ENCODE data around the gene MEGF10. TPM values are rescaled to one million over a fixed set of nuclear protein-coding genes. Genes with fewer than 3 reads are reported as not detected.

The MEGF10 gene
- total RNA-seq, 2 experiments from 2014 or later = not detected

GRCh38 chr5:127429928-127430327 lies 139.3 kb downstream of the MEGF10 start:
- ChIA-PET CTCF (ENCODE audit: unreplicated experiment) (no interaction called here), POLR2A (interaction anchor here (0.5 to 1.6 kb wide), 2 partner anchors 24 to 94 kb away, joined by 3 read pairs; no protein-coding TSS in a partner anchor)
- Histone ChIP-seq H3K4me1 (ENCODE audit: insufficient read depth, low read length, poor library complexity, severe bottlenecking) (no peaks in the 10 kb centered on the region), H3K9me2 (ENCODE audit: insufficient read depth, low read length) (no peaks in the 10 kb centered on the region), H3K9me3 (ENCODE audit: low read length) (no peaks in the 10 kb centered on the region), H3K4me3 (ENCODE audit: low read depth, low read length, poor library complexity, severe bottlenecking) (no peak overlapping the region), H3K4me2 (ENCODE audit: low read length) (no peak overlapping the region), H3K27ac (ENCODE audit: low read depth, low read length, poor library complexity, severe bottlenecking) (no peak overlapping the region), H3K79me2 (ENCODE audit: insufficient read depth, low read depth, low read length) (no peaks in the 10 kb centered on the region), H4K20me1 (ENCODE audit: insufficient read depth, low read length) (no peaks in the 10 kb centered on the region), H3K36me3 (ENCODE audit: insufficient read depth, low read length) (no peaks in the 10 kb centered on the region), H2AFZ (ENCODE audit: low read length) (no peak overlapping the region)
- TF ChIP-seq CTCF (conservative IDR thresholded peaks at IDR 0.05; ENCODE audit: low read length) (no peak), EZH2phosphoT487 (IDR thresholded peaks at IDR 0.05; ENCODE audit: borderline replicate concordance, low read depth, low read length) (no peak)
- BruUV-seq (replicated peaks) = no TSS peak
- intact Hi-C loops (cut with micrococcal nuclease; ENCODE audit: unreplicated experiment) = no loop called here
- DNase-seq (ENCODE audit: low spot score) = no peak

GRCh38 chr5:127430627-127431026 lies 140.0 kb downstream of the MEGF10 start:
- ChIA-PET CTCF (ENCODE audit: unreplicated experiment) (no interaction called here), POLR2A (interaction anchor here (1.6 kb wide), 1 partner anchor 24 kb away, joined by 3 read pairs; no protein-coding TSS in a partner anchor)
- no TSS peak for BruUV-seq (replicated peaks)
- Histone ChIP-seq H4K20me1 (ENCODE audit: insufficient read depth, low read length) (no peaks in the 10 kb centered on the region), H3K4me3 (ENCODE audit: low read depth, low read length, poor library complexity, severe bottlenecking) (no peak overlapping the region), H3K36me3 (ENCODE audit: insufficient read depth, low read length) (no peaks in the 10 kb centered on the region), H2AFZ (ENCODE audit: low read length) (no peak overlapping the region), H3K27ac (ENCODE audit: low read depth, low read length, poor library complexity, severe bottlenecking) (no peak overlapping the region), H3K9me2 (ENCODE audit: insufficient read depth, low read length) (no peaks in the 10 kb centered on the region), H3K9me3 (ENCODE audit: low read length) (no peaks in the 10 kb centered on the region), H3K79me2 (ENCODE audit: insufficient read depth, low read depth, low read length) (no peaks in the 10 kb centered on the region), H3K4me1 (ENCODE audit: insufficient read depth, low read length, poor library complexity, severe bottlenecking) (no peaks in the 10 kb centered on the region), H3K4me2 (ENCODE audit: low read length) (no peak overlapping the region)
- intact Hi-C loops (cut with micrococcal nuclease; ENCODE audit: unreplicated experiment) = no loop called here
- no peak for TF ChIP-seq CTCF (conservative IDR thresholded peaks at IDR 0.05; ENCODE audit: low read length)
- no peak for TF ChIP-seq EZH2phosphoT487 (IDR thresholded peaks at IDR 0.05; ENCODE audit: borderline replicate concordance, low read depth, low read length)
- no peak for DNase-seq (ENCODE audit: low spot score)

GRCh38 chr5:127431977-127432585 lies 141.5 kb downstream of the MEGF10 start:
- Histone ChIP-seq H2AFZ (ENCODE audit: low read length) (no peak overlapping the region), H4K20me1 (ENCODE audit: insufficient read depth, low read length) (no peaks in the 10 kb centered on the region), H3K36me3 (ENCODE audit: insufficient read depth, low read length) (no peaks in the 10 kb centered on the region), H3K4me1 (ENCODE audit: insufficient read depth, low read length, poor library complexity, severe bottlenecking) (no peaks in the 10 kb centered on the region), H3K27ac (ENCODE audit: low read depth, low read length, poor library complexity, severe bottlenecking) (no peak overlapping the region), H3K79me2 (ENCODE audit: insufficient read depth, low read depth, low read length) (no peaks in the 10 kb centered on the region), H3K4me3 (ENCODE audit: low read depth, low read length, poor library complexity, severe bottlenecking) (no peak overlapping the region), H3K9me3 (ENCODE audit: low read length) (no peaks in the 10 kb centered on the region), H3K9me2 (ENCODE audit: insufficient read depth, low read length) (no peaks in the 10 kb centered on the region), H3K4me2 (ENCODE audit: low read length) (no peak overlapping the region)
- TF ChIP-seq CTCF (conservative IDR thresholded peaks at IDR 0.05; ENCODE audit: low read length) (no peak), EZH2phosphoT487 (IDR thresholded peaks at IDR 0.05; ENCODE audit: borderline replicate concordance, low read depth, low read length) (no peak)
- CTCF ChIA-PET (ENCODE audit: unreplicated experiment) = no interaction called here
- POLR2A ChIA-PET = interaction anchor here (0.6 to 0.7 kb wide), 2 partner anchors 813 to 1117 kb away, joined by 3 to 5 read pairs; no protein-coding TSS in a partner anchor
- DNase-seq (ENCODE audit: low spot score) = no peak
- BruUV-seq (replicated peaks) = no TSS peak
- intact Hi-C loops (cut with micrococcal nuclease; ENCODE audit: unreplicated experiment) = no loop called here

All from OCI-LY7 (cell line).